Midbrain (tissue), 1 donor: ENCODE data around the gene PRRX2.
"Not testable (repeated sequence)": the region's sequence is repeated elsewhere in the genome, so short reads cannot be mapped to it uniquely, and the experiment has no call there.

Experiments
- DNase-seq: peaks from one replicate; lab custom pipeline; 2025; lab: John Stamatoyannopoulos, UW

PRRX2 gene

DNA sequence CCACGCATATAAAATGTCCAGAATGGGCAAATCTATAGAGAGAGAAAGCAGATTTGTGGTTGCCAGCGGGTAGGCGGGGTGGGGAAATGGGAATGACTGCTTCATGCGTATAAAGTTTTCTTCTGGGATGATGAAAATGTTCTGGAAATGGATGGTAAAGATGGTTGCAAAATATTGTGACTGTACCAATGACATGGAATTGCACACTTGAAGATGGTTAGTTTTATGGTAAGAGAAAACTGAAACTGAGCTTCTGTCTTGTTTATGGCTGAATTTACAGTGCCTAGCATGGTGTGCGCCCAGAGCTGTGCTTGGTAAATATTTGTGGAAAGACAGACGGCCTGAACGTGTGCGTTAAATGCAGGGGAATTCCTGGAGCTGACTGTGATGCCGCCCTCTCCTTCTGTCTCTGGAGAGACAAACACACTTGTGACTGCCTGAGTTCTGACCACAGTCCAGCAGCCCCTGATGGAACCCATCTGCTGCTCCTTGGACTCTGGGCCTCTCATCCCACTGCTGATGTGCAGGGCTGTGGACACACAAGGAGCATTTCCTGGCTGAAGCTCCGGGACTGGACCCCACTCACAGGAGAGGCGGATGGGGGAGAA is 96.0 kb downstream of the PRRX2 start:
- no peak for DNase-seq

DNA sequence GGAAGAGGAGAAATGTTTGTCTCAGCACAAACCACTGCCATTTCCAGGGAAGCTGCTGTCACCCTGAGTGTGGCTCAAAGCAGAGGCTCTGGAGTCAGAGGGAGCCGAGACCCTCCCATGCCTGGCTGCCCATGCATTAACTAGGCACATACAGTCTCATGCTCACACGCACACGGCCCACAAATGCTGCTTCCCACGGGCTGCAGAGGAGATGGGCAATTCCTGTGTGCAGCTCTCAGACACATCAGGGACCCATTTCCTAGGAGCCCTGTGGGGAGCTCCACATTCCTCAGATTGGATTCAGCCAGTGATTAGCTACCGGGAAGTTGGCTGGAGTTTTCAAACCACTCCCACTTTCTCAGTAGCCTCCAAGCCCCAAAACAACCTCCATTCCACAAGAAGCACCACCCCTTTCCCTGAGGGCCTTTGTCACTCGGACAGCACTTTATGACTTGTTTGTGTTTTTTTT is 96.5 kb downstream of the PRRX2 start:
- DNase-seq: no peak

DNA sequence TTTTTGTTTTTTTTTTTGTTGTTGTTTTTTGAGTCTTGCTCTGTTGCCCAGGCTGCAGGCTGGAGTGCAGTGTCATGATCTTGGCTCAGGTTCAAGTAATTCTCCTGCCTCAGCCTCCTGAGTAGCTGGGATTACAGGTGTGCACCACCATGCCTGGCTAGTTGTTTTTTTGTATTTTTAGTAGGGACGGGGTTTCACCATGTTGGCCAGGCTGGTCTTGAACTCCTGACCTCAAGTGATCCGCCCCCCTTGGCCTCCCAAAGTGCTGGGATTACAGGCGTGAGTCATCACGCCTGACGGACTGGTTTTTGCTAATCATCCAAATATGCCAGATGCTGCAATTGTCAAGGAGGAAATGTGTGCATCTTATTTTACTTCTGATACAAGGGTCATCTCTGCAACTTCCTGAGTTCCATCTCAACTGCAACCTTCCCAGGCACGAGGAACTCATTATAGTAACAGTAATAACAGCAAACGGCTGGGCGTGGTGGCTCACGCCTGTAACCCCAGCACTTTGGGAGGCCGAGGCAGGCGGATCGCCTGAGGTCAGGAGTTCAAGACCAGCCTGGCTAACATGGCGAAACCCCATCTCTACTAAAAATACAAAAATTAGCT is 97.0 kb downstream of the PRRX2 start:
- not testable (repeated sequence) for DNase-seq

DNA sequence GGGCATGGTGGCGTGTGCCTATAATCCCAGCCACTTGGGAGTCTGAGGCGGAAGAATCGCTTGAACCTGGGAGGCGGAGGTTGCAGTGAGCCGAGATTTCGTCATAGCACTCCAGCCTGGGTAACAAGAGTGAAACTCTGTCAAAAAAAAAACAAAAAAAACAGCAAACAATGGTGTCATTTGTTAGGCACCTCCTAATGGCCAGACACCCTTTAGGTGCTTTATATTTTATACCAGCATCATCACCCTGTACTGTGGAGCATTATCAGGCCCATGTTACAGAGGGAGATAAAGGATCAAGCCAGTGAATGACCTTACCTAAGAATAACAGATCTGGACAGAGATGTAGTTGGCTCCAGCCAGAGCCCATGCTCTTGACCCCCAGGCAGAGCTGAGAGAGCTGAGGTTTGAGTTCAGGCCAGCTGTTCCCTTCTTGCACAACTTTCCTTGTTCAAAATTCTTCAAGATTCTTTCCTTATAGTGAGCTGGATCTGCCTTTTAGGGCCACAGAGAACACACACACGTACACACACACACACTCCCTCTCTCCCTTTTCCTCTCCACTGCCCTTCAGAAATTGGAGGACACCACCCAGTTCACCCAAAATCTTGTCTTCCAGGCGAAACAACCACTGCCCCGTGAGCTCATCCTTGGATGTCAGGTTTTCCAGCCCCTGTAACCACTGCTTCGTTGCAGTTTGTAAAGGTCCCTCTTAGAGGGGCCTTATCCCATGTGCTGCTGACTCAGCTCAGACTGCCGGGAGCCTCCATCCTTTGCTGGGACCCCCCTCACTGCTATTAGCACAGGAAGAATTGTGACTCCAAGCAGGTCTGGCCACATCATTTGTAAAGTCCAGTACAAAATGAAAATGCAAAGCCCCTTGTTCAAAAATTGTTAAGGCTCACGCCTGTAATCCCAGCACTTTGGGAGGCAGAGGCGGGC is 97.8 kb downstream of the PRRX2 start:
- DNase-seq: no peak

DNA sequence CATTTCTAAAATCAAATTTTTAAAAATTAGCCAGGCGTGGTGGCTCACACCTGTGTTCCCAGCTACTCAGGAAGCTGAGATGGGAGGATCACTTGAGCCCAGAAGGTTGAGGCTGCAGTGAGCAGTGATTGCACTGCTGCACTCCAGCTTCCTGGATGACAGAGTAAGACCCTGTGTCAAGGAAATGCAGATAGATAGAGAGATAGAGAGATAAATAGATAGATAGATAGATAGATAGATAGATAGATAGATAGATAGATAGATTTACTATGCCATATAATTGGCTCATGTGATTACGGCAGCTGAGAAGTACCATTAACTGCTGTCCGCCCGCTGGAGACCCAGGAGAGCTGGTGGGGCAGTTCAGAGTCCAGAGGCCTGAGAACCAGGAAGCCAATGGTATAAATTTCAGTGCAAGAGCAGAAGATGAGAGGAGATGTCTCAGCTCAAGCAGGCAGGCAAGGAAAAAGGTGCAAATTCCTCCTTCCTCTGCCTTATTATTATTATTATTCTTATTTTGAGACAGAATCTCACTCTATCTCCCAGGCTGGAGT is 100.4 kb downstream of the PRRX2 start:
- no peak for DNase-seq

DNA sequence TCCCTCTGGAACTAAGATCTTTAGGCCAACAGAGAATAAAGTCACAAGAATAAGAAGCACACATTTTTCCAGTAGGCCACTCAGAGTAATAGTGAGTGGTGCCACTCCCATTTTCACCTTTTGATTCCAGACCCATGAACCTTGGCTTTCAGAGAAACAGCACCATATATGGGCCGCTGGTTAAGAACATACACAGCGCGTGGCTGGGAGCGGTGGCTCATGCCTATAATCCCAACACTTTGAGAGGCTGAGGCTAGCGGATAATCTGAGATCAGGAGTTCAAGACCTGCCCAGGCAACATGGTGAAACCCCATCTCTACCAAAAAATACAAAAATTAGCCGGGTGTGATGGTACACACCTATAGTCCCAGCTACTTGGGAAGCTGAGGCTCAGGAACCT is 103.0 kb downstream of the PRRX2 start:
- DNase-seq: no peak

DNA sequence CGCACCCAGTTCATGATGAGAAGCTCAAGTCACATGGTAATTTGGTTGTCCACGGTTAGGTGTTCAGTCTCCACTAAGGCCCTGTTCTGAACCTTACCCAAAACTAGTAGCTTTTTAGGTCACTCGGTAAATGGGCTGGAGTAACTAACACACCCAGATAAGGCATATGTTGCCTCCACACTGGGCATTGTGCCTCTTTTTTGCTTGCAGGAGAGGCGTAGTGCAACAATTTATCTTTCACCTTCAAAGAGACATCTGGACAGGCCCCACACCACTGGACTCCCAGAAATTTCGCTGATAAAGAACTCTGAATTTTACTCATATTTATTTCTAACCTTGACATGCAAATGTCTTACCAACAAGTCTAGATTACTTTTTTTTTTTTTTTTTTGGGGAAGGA is 104.2 kb downstream of the PRRX2 start:
- DNase-seq: no peak

DNA sequence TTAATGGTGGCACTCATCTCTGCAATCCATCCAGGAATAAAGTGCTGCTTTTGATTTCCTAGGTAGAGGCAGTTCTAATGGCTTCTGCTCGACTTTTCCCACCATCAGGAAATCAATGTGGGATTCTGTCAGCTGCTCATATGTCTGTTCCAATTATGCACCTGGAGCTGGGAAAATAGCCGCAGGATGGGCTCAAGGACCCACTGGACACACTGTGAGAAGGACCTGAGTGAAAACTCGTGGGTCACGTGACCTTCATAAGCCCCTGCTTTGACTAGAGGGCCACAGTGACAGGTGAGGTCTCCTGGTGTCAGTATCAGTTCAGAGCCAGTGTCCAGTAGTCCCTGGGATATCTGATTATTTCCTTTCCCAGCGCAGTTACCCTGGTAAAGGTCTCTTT is 105.3 kb downstream of the PRRX2 start:
- DNase-seq: no peak
